ENCODE measurements around the gene FASTK.

FASTK gene

GRCh38 chr7:151062399-151063211 lies 18.0 kb downstream of the FASTK start:
- peak in 1 of 2 experiments; percentile 33 for DNase-seq

- no peak for DNase-seq
Measured at GRCh38 chr7:151062111-151062398, 18.6 kb downstream of the FASTK start.

GRCh38 chr7:151061213-151062110 lies 19.1 kb downstream of the FASTK start:
- peak; percentile 51 to 80 for DNase-seq

DNA sequence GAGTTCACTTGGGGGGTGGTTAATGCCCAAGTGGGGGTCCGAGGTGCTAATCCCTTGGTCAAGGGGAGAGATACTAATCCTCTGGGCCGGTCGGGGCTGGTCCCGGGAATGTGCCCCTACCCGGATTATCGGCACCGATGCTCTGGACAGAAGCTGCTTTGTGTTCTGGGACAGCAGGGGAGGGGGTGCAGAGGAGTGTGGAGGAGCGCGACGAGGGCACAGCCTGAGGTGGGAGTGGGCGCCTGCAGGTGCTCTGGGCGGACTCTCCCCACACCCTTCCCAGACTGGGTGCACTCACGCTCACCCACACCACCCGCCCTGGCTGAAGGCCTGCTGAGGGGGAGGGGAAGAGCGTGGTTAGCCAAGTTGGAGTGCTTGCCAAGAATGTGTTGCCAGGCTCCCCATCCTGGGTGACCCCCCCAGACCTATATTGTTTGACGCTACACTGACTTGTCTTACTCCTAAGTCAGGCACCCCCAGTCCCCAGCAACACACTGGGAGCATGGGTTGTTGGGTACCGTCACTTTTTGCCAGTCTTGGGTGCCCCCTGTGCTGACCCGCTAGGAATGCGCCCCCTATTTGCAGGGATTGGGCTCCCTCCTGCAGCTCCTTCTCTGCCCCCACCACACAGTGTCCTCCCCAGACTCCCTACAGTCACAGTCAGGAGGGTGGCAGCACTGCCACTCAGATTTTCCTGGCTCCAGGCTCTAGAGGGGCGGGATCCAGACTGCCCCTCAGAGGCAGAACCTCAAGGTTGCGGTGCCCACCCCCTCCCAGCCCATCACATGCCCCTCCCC lies 20.0 kb downstream of the FASTK start:
- no peak for DNase-seq

DNA sequence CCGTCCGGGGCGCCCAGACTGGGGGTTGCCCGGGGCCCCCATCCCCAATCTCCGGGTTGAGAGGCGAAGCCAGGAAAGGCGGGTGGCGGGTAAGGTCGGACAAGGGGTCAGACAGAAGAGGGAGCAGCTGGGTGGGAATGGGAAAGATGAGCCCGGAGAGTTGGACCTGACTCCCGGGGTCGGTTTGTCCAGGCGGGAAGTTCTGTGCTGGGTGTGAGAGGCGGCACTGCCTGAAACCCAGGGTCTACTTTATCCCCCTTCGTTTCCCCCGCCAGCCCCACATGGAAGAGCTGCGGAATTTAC lies 20.5 kb downstream of the FASTK start:
- DNase-seq = no peak

DNA sequence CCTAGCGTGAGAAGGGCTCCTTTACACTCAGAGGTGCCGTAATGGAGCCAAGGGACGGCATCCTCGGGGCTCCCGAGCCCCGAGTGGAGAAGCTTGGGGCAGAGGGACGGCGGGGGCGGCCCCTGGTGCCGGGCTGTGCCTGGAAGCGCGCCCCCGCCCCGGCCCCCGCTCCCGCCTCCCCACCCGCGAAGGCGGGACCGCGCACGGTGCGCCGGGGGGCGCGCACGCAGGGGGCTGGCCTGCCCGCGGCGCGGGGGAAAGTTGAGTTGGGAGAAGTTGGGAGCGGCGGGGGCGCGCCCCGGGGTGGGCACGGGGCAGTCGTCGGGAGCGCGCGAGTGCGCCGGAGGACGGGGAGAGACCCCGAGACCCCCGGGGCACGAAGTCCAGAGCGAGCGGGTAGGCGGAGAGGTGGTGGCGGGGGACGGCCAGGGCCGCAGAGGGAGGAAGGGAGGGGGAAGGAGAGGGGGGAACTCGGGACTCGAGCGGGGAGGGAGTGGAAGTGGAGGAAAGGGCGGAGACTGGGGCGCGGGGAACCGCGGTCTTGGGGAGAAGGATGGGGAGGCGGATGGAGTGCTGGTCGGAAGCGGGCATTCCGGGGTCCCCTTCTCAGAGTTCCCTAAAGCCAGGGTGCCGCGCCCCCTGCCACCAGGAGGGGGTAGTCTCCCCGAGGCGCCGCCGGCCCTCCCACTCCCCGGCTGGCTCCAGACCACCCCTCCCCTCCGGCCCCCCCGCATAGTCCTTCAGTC lies 21.1 kb downstream of the FASTK start, which contains the start of gene SLC4A2:
SLC4A2 (plus strand) TSS at position 223 of the 746 bp plus-strand sequence. CDS start 2,399 bp downstream, outside the sequence.
- DNase-seq = peak; percentile 58 to 70

GRCh38 chr7:151058781-151059366 lies 21.7 kb downstream of the FASTK start:
- no peak for DNase-seq

DNA sequence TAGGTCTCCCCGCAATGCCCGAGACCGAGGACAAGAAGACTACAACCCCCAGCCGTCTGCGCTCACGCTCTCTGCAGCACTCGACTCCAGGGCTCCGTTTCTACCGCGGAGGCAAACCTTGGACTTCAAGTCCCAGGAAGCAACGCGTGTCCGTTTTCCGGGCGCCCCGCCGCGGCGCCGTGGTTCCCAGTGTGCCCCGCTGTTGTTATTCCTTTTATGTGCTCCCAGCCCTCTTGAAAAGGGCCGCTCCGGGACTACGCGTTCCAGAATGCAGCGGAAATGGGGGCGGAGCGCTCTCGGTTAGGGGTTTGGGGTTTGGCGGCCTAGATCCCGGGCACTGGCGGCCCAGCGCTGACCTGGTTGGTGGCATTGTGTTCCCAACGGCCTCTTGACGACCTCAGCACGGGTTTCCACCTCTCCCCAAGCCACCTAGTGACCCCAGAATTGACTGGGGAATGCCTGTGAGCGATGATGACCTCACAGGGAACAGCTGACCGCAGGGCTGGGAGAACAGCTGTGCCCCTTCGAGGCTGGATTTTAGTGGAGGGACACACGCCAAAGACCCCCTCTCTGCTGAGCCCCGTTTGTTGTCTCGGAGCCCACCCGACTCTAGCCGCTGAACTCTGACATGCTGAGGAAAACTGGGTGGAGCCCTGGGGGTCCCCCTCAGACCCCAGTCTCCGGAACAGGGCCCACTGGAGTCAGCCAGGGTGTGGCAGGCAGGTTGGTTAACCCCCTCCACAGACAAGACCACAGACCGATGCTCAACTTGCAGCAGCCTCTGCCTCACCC lies 22.4 kb downstream of the FASTK start:
- peak; percentile 99 for DNase-seq

DNA sequence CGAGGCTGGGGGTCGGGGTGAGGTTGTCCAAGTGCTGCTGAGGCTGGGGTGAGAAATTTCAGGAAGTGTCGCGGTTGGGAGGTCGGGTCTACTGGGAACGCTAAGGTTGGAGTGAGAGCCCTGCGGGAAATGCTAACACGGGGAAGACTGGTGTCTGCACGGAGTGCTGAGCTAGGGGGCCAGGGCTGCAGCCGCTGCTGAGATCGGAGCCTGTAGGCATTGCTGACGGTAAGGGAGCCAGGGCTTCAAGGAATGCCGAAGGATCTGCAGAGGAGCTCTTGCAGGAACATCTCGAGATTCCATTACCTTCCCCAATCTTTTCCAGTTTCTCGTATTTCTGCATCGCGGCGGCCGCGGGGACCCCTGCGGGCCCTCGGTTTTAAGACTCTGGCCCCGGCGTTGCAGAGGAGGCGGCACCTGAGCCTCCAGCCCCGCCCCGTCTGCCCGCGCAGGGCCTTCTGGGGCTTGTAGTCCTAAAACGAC lies 23.1 kb downstream of the FASTK start, which contains the start of gene CDK5:
CDK5 (minus strand) TSS at position 392 of the 483 bp plus-strand sequence; CDS start at position 343, 49 bp downstream.
- DNase-seq = no peak

DNA sequence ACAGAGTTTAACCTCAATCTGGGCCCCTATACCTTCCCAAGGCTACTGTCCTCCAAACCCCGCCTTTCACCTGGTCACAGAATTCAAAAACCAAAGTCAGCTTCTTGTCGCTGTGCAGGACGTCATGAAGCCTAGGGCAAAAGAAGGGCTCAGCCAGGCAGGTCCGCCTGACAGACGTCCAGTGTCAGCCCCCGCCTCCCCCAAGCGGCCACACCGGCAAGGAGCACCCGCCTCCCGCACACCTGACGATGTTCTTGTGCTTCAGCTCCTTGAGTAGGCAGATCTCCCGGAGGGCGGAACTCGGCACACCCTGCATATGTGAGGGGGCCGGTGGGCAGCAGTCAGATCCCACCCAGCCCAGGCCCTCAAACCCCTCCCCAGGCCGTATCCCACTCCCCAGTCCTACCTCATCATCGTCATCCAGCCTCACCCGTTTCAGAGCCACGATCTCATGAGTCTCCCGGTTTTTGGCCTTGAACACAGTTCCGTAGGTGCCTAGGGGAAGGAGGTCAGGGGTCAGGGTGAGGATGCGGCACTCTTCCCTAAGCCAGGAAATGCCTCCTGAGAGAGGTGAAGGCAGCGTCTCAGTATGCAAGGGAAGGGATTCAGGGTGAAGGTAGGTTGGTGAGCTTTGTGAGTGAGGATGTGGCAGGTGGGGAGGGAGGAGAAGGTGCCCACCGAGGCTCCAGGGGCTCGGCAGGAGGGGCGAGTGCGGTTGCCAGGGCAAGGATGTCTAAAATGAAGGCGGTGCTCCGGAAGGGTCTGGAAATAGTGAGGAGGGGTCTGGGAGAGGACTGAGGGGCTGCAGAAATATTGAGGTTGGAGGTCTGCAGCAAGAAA lies 23.7 kb downstream of the FASTK start:
- no peak for DNase-seq

DNA sequence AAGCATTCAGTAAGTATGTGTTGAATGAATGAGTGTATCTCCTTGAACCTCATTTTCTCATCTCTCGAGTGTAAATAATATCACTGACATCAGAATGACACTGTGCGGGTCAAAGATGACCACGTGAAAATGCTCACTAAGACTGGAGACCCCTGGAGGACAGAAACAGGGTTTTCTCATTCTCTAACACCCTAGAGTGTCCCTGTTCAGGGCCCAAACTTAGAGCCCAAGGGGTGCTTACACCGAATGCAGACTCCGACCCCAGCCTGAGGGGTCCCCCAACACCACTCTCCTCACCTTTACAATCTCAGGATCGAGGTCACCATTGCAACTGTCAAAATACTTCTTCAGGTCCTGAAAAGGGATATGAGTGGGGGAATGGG lies 24.3 kb downstream of the FASTK start:
- no peak for DNase-seq

DNA sequence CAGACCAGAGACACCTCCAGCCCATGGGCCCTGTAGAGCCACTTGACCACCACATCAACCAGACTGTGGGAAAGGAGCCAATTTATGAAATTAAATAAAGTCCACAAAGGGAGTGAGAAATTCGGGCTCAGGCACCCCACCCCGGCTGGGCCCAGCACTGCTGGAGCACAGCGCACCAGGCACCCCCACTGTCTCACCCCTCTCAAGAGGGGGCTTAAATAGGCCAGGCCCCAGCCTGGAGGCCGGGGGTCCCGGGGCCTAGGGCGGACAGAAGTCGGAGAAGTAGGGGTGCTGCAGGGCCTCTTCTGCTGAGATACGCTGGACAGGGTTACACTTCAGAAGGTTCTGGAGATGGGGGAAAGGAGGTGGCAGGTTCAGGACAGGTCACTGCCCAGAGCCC lies 26.9 kb downstream of the FASTK start:
- DNase-seq = no peak

DNA sequence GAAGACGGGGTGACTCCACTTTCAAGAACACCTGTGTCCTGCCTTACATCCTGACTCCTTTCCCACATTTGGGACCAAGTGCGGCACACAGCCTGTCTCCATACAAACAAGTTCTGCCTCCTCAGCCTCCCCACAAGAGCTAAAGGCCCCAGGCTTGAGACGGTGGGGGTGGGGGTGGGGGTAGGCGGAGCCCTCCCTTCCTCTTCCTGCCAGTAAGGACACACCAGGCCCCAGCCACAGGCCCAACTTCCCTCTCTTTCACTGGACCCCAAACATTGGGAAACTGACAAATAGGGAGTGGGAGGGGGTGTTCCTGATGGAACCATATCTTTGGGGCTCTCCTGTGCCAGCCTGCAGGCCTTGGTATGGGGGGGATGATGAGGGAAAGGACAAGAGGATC lies 27.5 kb downstream of the FASTK start:
- no peak for DNase-seq

DNA sequence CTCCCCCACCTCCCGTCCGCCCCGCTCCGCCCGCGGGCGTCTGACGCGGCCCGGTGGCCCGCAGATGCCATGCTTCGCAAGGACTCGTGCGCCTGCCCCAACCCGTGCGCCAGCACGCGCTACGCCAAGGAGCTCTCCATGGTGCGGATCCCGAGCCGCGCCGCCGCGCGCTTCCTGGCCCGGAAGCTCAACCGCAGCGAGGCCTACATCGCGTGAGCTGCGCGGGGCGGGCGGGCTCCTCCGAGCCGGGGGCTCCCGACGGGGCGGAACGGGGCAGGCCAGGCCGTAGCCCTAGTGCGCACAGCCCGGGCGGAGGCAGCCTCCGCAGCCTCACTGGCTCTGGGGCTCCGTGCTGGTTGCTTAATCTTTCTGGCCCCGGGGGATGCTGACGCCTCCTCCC lies 29.5 kb downstream of the FASTK start:
- no peak for DNase-seq

GRCh38 chr7:151048911-151049463 lies 31.6 kb downstream of the FASTK start:
- no peak for DNase-seq

DNA sequence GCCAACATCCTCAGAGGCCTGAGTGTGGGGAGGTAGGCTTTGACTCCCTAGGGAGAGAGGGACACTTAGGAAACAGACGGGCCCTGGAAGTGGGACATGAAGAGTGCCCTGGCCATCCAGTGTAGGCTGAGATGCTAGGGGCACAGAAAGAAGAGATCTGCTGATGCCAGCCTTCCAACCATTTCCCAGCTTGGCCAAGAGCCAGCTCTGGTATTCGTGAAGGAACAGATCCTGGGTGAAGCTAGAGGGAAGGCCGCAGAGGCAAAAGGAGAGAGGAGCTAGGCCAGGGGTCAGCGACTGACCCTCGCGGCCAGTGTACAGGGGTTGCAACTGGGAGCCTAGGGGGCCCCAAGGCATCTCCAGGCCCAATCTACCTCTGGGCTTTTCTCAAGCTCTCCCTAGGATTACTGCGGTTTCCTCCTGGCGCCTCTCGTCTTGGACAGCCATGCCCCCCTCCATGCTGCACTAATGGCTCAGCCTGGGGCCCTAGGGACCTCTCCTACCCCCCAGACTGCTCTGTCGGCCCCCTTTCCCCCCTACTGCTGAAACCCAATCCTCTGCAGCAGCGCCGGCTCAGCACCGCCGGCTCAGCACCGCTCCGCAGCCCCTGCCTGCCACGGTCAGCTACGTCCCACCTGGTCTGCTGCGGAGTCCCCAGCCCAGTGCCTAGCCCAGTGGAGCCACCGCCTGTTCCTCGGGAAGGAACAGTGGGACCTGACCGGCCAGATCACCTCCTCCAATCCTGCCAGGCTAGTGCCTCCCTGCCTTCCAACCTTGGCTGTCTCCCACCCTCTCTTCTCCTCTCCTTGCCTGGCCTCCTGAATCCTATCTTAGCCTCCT lies 32.4 kb downstream of the FASTK start, which contains the start of gene ASIC3:
ASIC3 (plus strand) TSS at position 556 of the 840 bp plus-strand sequence. CDS start 355 bp downstream, outside the sequence.
- DNase-seq = no peak

GRCh38 chr7:151046603-151047573 lies 33.7 kb downstream of the FASTK start:
- DNase-seq = no peak

All from NCI-H187 (cell line).